Sigmoid colon (tissue), 7 donors: ENCODE data around the gene P3H2. TPM values are rescaled to one million over a fixed set of nuclear protein-coding genes. Genes with fewer than 3 reads are reported as not detected.
A peak's percentile ranks its signal among the peaks of the same experiment; 100 is the strongest.

Experiments
- DNase-seq: peaks from one replicate; pipeline ENCODE4 v3.0.0-alpha.2; 2019
- H3K27ac ChIP-seq, 4 donors: fragments of 200-600 bp; sonication (generic); one replicate each; pipeline ENCODE4 v1.5.1; 2016 to 2019; ENCODE audit warnings: mild to moderate bottlenecking in 1 of 4
- H3K27me3 ChIP-seq, 3 donors: fragments of 200-600 bp; sonication (generic); one replicate each; pipeline ENCODE4 v1.5.1; 2019; ENCODE audit warnings: mild to moderate bottlenecking in 1 of 3
- H3K36me3 ChIP-seq, 4 donors: fragments of 200-600 bp; sonication (generic); one replicate each; pipeline ENCODE4 v1.5.1; 2016 to 2019
- H3K4me1 ChIP-seq, 4 donors: fragments of 200-600 bp; sonication (generic); one replicate each; pipeline ENCODE4 v1.5.1; 2017 to 2019
- H3K4me3 ChIP-seq, 4 donors: fragments of 200-600 bp; sonication (generic); one replicate each; pipeline ENCODE4 v1.5.1; 2017 to 2019; ENCODE audit warnings: mild to moderate bottlenecking in 2 of 4, moderate library complexity in 1 of 4
- H3K9me3 ChIP-seq, 4 donors: fragments of 200-600 bp in 3 of 4; sonication (generic) in 3 of 4; one replicate each; pipeline versions ENCODE4 v1.5.1 to v1.6.1; 2013 to 2019
- EP300 ChIP-seq, 4 donors: sonication (generic); formaldehyde crosslinking; IDR thresholded peaks; one replicate each; pipeline ENCODE4 v1.6.1; 2017; ENCODE audit warnings: antibody characterized with exemption in 4 of 4
- POLR2A ChIP-seq, 2 donors: fragments of 450-650 bp; IDR thresholded peaks; one replicate each; pipeline ENCODE4 v1.6.1; 2016; ENCODE audit warnings: antibody characterized with exemption in 2 of 2, mild to moderate bottlenecking in 2 of 2, moderate library complexity in 2 of 2
- POLR2AphosphoS5 ChIP-seq, 4 donors: sonication (generic); formaldehyde crosslinking; IDR thresholded peaks; one replicate each; pipeline ENCODE4 v1.6.1; 2017; ENCODE audit warnings: antibody characterized with exemption in 4 of 4
- WGBS, 2 donors: extraction: QIAGEN DNeasy Blood & Tissue Kit; methylation state at CpG; one replicate each; pipeline ENCODE4 v1.1.7; 2013; 5-methylcytosine and 5-hydroxymethylcytosine counted together
- intact Hi-C: fragments of 100-400 bp; cut with DNase I; formaldehyde crosslinking; loops from one replicate; pipeline ENCODE4 v1.15.1; 2023
- polyA plus RNA-seq, 3 donors: library from polyadenylated mRNA; stranded (reverse); fragments of 200-250 nt; gene quantifications; one replicate each; pipeline ENCODE4 v1.2.3, GENCODE V29; 2013
- total RNA-seq, 4 donors: library from RNA; depleted of rRNA; stranded (reverse); fragments of >200 nt; gene quantifications; one replicate each; pipeline ENCODE4 v1.1.0, GENCODE V29; 2016
- TF ChIP-seq, protein P1 (sequence below), 4 experiments: fragments of 450-650 bp in 3 of 4; fragments of 200-600 bp in 1 of 4; IDR thresholded peaks; one replicate each; pipeline ENCODE4 v1.5.1; 2016 to 2019; ENCODE audit warnings: antibody characterized with exemption in 4 of 4, mild to moderate bottlenecking in 3 of 4, moderate library complexity in 2 of 4
- donor health status: healthy with polysubstance abuse.
- donor health status: Bipolar disorder and iron deficiency.
- donor health status: healthy.

Gene P3H2
- total and polyA plus RNA-seq, 7 donors, result 1.8 to 41.7 (median 29.6) TPM

DNA sequence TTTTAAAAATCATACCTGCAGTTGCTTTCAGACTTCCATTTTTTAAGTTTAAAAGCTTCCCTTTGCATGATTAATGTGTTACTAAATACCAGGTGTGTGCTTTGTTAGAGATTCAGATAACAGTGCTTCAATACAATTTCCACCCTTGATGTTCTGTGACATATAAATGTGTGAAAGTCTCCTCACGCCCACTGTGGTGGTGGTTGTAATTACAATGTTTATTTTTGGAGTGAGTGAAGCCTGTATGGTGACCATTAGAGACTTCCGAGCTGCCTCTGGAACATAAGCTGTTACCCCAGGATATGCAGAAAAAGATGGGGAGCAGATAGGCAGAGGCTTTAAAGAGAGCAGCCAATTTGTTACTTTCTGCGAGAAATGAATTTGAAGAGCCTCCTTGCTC is 57.2 kb downstream of the P3H2 start:
- Histone ChIP-seq H3K9me3 (no peaks in the 10 kb centered on the region), H3K27ac (no peak overlapping the region), H3K27me3 (no peaks in the 10 kb centered on the region), H3K4me3 (no peak overlapping the region), H3K4me1 (peaks cover 0 to 36% (median 16%) of the 10 kb centered on the region in 4 donors), H3K36me3 (no peaks in the 10 kb centered on the region)
- TF ChIP-seq POLR2AphosphoS5 (IDR thresholded peaks at IDR 0.05) (no peak), POLR2A (IDR thresholded peaks at IDR 0.05) (no peak), EP300 (IDR thresholded peaks at IDR 0.05) (no peak)
- TF ChIP-seq, protein P1, sequence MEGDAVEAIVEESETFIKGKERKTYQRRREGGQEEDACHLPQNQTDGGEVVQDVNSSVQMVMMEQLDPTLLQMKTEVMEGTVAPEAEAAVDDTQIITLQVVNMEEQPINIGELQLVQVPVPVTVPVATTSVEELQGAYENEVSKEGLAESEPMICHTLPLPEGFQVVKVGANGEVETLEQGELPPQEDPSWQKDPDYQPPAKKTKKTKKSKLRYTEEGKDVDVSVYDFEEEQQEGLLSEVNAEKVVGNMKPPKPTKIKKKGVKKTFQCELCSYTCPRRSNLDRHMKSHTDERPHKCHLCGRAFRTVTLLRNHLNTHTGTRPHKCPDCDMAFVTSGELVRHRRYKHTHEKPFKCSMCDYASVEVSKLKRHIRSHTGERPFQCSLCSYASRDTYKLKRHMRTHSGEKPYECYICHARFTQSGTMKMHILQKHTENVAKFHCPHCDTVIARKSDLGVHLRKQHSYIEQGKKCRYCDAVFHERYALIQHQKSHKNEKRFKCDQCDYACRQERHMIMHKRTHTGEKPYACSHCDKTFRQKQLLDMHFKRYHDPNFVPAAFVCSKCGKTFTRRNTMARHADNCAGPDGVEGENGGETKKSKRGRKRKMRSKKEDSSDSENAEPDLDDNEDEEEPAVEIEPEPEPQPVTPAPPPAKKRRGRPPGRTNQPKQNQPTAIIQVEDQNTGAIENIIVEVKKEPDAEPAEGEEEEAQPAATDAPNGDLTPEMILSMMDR (IDR thresholded peaks at IDR 0.05), result no peak
- intact Hi-C loops, result no loop called here
- WGBS, 2 donors, result 41 to 75% methylated on average over 3 of the region's 3 CpGs
- no peak for DNase-seq

DNA sequence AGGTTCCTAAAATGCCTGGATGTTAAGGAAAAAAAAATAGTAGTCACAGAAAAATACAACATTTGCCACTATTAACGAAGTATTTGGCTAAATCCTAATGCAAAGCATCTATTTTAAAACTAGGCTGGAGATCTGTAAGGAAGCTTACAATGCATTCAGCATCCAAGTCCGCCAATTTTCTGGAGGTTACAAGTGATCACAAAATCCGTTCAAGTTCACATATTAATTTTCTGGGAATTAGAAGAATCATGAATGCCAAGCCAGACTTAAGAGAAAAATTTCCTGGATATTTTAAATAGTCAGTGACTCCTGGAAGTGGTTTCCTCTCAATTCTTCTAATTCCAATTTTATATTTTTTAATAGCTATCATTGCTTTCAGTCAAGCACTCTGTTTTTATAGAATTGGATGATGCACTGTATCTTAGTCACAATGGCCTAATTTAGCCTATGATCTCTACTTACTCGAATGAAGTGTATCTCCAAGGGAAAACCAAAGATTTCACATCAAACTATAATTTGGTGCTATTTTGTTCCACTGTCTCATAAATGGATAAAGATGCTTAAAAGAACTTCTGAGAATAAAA is 60.4 kb downstream of the P3H2 start:
- intact Hi-C loops, result no loop called here
- Histone ChIP-seq H3K4me1 (peaks cover 0 to 50% (median 26%) of the 10 kb centered on the region in 4 donors), H3K9me3 (no peaks in the 10 kb centered on the region), H3K4me3 (no peak overlapping the region), H3K36me3 (no peaks in the 10 kb centered on the region), H3K27ac (no peak overlapping the region), H3K27me3 (no peaks in the 10 kb centered on the region)
- DNase-seq, result no peak
- TF ChIP-seq POLR2A (IDR thresholded peaks at IDR 0.05) (no peak), EP300 (IDR thresholded peaks at IDR 0.05) (no peak)
- WGBS, 2 donors, result 89 to 94% methylated on average over 4 of the region's 4 CpGs

DNA sequence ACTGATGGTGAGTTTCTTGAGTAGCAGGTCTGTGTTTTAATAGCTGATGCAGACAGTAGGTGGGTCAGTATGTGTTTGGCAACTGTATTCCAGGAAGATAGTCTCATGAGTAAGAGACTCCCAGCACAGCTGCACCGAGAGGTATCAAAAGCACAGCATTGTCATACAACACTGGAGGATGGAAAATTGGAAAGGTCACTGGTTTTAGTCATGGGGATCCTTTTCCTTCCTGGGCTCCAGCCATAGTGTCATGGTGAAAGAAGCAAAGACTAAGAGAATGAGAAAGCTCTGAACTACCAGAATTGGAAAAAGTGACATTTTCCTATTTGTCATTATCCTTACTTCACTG is 61.5 kb downstream of the P3H2 start:
- H3K27ac ChIP-seq, result peak overlapping the region; percentile 18 to 53 (median 38)
- TF ChIP-seq, protein P1 (IDR thresholded peaks at IDR 0.05), result no peak
- no peak for TF ChIP-seq EP300 (IDR thresholded peaks at IDR 0.05)
- TF ChIP-seq POLR2AphosphoS5 (IDR thresholded peaks at IDR 0.05), result no peak
- no peak for TF ChIP-seq POLR2A (IDR thresholded peaks at IDR 0.05)
- WGBS, 2 donors, result 86 to 88% methylated on average over 1 of the region's 1 CpG

DNA sequence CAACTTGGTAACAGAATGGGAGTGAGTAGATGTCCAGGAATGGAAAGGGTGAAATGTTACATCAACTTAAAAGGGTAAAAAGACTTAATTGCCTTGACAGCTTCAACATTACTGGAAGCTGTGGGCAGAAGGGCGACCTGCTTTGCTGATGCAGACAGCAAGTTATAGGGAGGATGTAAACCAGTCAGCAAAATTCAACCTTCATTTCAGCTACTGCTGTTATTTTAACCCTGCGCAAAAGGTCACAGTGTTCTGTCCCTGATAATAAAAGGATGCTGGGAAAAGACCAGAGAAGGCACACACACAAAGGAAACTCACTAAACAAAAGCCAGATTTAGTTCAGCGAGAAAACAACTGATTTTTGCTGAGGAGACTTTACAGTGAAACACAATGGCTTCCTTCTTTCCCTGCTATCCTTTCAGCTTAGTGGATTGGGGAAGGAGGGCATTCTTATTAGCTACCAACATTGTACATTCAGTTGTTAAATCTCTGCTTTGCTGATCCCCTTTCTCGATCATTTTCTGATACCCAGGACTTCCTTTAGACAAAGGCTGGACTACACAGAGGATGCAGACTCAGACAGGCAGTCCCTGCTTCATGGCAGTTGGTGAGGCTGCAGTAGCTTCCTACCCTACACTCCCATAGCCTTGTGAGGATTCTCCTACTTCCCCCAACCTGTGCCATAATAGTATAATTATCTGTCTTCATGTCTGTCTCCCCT is 62.0 kb downstream of the P3H2 start:
- Histone ChIP-seq H3K36me3 (no peaks in the 10 kb centered on the region), H3K27ac (peak overlapping the region; percentile 18 to 53 (median 38)), H3K27me3 (no peaks in the 10 kb centered on the region), H3K4me1 (peaks cover 0 to 37% (median 23%) of the 10 kb centered on the region in 4 donors), H3K4me3 (no peak overlapping the region), H3K9me3 (no peaks in the 10 kb centered on the region)
- DNase-seq, result no peak
- 79 to 86% methylated on average over 4 of the region's 4 CpGs for WGBS, 2 donors
- intact Hi-C loops, result no loop called here
- TF ChIP-seq, protein P1 (IDR thresholded peaks at IDR 0.05), result no peak
- TF ChIP-seq POLR2AphosphoS5 (IDR thresholded peaks at IDR 0.05), result peak in 1 of 4 donors; percentile 17

More for the DNA sequence above, 61.5 kb downstream of the P3H2 start:
- no peak for DNase-seq
- Histone ChIP-seq H3K9me3 (no peaks in the 10 kb centered on the region), H3K27me3 (no peaks in the 10 kb centered on the region), H3K4me3 (no peak overlapping the region), H3K4me1 (peaks cover 0 to 40% (median 24%) of the 10 kb centered on the region in 4 donors), H3K36me3 (no peaks in the 10 kb centered on the region)
- intact Hi-C loops, result no loop called here

DNA sequence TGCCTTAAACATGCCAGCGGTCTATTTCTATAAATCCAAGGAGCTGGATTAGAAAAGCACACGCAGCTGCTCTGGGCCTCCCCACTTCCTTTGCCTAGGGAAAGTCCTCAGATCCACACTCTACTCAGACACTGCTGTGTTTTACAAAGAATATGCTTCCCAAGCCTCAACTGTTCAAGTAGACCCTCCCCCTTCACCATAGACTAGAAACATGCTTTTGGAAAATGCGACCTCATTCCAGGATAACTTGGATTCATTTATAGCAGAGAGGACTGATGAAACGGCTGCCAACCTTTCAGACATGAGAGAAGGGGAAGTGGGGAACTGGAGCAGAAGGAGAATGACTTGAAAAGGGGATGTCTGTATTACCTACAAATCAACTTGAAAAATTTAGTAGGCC is 64.0 kb downstream of the P3H2 start:
- no peak for TF ChIP-seq POLR2A (IDR thresholded peaks at IDR 0.05)
- no peak for TF ChIP-seq POLR2AphosphoS5 (IDR thresholded peaks at IDR 0.05)
- H3K27me3 ChIP-seq, result no peaks in the 10 kb centered on the region
- 67 to 81% methylated on average over 4 of the region's 4 CpGs for WGBS, 2 donors
- DNase-seq, result no peak
- peaks cover 0 to 41% (median 23%) of the 10 kb centered on the region in 4 donors for H3K4me1 ChIP-seq
- H3K9me3 ChIP-seq, result no peaks in the 10 kb centered on the region
- H3K4me3 ChIP-seq, result no peak overlapping the region
- intact Hi-C loops, result no loop called here
- peak overlapping the region in 1 of 4 donors; percentile 53 for H3K27ac ChIP-seq
- no peaks in the 10 kb centered on the region for H3K36me3 ChIP-seq
